GM19193 (cell line): ENCODE data around the gene SLC35F3.

Source experiments
- POLR2A ChIP-seq: IDR thresholded peaks from 4 replicates; pipeline ENCODE4 v1.6.1; 2011; ENCODE audit not compliant: insufficient read depth, insufficient read length; ENCODE audit errors: extremely low read depth

SLC35F3 gene

DNA sequence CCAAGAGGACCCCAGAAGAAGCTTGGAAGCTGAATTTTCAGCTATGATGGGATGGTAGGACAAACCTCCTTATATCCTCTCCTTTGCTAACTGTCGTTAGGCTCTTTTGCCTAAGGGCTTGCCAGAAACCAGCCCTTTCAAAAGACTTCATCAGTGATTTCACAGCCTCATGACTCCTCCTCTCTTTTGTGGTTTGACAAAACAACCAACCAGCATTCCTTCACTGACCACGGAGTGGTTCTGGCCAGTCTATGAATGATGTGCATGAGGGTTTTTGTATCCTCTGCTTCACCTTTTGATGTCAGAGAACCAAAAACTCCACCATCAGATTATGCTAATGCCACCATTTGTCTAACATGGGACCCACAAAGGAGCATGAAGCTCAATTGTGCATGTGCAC is 351.9 kb downstream of the SLC35F3 start:
- no peak for TF ChIP-seq POLR2A

DNA sequence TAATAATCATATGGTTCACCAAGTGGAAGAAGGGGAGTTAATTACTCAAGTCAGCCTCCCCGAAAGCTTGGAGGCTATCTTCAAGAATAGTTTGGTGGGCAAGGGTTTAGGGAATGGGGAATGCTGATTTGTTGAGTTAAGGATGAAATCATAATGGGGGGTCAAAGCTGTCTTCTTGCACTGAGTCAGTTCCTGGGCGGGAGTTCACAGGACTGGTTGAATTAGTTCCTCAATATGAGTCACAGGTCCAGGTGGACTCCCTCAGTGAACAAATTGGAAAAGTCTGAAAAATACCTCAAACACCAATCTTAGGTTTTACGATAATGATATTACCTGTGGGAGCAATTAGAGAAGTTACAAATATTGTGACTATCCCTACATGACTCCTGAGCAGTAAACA is 353.6 kb downstream of the SLC35F3 start:
- TF ChIP-seq POLR2A: no peak

DNA sequence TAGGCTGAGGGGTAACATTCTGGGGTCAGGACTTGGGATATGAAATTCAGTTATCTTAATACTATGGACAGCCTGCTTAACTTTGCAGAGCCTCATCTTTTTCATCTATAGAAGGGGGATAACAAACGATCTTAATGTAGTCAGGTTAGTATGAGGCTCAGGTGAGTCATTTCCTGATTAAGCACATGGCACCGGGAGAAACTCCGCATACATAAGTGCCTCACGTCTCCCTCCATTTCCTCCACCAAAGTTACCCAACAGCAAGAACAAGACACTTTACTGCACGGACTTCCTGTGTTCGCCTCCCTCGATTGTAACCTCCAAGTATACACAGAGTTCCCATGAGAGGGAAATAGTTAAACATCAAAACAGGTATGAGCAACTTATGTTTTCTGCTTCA is 356.1 kb downstream of the SLC35F3 start:
- TF ChIP-seq POLR2A: no peak

- TF ChIP-seq POLR2A: no peak
Observed at GRCh38 chr1:234261545-234261944, 357.1 kb downstream of the SLC35F3 start.

DNA sequence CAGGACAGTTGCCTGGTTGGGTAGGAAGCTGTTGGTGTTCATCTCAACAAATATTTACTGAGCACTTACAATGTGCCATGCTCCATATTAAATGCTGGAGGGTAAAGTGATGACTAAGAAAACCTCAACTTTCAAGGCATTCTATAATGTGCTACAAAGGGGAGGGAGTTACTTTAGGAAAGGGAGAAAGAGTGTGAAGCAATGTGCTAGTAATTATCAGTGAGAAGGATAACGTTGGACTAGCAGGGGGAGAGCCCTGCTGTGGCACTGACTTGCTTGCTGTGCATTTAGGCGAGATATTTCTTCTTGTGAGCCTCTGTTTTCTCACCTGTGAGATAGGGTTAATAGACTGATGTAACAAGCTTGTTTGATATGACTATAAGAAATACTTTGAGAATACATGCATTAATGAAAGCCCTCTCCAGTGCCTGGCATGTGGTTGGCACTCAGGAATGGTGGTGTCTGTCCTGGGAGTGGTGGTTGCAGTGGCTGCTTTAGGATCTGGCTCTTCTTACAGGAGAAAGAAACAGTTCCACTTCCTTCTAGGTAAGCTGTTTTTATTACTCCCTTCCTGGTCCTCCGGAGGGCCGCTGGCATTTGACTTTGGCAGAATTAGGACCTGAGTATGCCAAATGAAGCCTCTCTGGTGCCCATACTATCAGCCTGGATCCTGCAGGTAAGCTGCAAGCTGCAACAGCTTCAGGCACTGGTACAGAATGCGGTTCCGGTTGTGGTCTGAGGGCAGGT is 357.7 kb downstream of the SLC35F3 start:
- no peak for TF ChIP-seq POLR2A

DNA sequence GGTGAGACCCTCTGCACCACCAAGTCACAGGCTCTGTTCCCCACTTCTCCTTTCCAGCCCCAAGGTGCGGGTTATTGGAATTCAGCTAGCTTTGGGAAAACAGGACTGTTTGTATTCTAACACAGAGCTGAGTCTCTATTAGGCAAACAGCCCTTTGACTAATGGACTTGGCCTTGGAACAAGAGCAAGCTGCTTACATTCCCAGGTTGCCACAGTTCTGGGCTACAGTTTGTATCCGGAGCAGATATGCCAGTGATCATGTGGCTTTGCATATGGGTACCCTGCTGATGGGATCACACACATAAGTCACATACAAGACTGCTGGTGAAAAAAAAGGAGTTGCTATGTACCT is 358.3 kb downstream of the SLC35F3 start:
- TF ChIP-seq POLR2A: no peak

GRCh38 chr1:234264832-234265231 is 360.4 kb downstream of the SLC35F3 start:
- TF ChIP-seq POLR2A: no peak

DNA sequence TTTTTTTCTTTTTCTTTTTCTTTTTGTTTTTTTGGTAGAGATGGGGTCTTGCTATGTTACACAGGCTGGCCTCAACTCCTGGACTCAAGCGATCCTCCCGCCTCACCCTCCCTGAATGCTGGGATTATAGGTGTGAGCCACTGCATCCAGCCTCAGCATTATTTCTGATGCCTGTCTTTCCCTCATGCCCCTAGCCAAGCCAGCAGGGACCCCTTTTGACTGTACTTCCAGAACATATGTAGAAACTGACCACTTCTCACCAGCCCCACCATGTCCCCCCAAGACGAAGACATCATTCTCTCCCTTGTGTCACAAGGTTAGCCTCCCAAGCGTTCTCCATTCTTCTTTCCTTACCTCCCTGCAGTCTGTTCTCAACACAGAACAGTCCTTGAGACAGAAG is 360.8 kb downstream of the SLC35F3 start:
- no peak for TF ChIP-seq POLR2A

DNA sequence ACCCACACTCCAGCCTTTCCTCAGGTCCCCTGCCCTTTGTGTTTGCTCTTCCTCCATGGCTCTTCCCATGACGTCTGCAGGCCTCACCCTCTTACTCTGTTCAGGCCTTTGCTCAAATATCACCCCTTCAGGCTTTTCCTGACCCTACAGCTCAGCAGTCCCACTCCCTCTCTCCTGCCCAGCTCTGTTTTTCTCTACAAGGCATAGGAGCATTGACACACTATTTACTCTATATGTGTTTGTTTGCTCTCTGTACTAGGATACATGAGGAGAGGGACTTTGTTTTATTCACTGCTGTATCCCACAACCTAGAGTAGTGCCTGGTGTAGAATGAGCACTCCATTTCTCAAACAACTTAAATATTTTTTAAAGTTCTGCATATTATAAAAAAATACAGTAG is 361.4 kb downstream of the SLC35F3 start:
- no peak for TF ChIP-seq POLR2A

- TF ChIP-seq POLR2A: no peak
Observed at GRCh38 chr1:234270093-234270492, 365.6 kb downstream of the SLC35F3 start.

GRCh38 chr1:234270581-234271242 is 366.2 kb downstream of the SLC35F3 start:
- no peak for TF ChIP-seq POLR2A

DNA sequence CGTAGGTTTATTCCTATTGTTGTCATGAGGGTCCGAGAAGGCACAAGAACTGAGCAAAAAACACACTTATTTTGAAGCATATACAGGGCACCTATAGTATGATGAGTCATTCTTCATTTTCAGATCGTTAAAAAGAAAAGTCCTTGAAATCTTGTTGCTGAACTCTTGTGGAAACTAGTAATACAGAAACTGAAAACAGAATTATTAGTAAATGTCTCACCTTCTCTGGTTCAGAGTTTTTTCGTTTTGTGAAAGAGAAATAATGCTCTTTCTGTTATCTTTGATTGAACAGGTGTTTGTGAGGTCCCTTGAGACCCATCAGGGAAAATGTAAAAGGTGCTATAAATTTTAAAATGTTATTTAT is 366.7 kb downstream of the SLC35F3 start:
- no peak for TF ChIP-seq POLR2A

DNA sequence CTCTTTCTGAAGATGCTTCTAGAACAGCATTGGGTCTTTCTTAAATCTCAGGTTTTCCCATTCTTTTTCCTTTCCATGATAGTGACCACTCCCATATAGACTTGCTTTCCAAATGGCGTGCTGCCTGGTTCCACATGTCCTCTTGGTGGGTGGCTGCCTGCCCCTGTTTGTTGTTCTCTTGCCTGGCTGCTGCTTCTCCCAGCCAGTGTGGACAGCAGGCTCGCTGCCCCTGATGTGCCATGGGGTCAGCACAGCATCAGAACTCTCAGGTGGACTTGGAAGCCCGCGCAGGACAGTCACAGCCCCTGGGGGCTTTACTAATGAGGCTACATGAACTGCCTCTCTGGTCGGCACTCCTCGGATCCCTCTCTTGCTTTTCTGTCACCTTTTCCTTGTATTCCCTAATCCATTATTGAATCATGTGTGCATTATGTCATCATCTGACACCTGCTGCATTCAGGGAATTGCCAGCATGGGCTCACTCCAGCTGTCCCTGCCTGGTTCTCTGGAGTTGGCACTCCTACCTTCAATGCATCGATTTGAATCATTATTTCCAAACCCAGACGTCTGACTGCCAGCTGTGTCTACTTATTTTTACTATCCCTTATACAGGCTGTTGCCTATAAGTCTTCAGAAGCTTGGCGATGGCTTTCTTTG is 368.3 kb downstream of the SLC35F3 start:
- no peak for TF ChIP-seq POLR2A

- no peak for TF ChIP-seq POLR2A
Observed at GRCh38 chr1:234273981-234274380, 369.5 kb downstream of the SLC35F3 start.

- TF ChIP-seq POLR2A: no peak
Observed at GRCh38 chr1:234276151-234276788, 371.8 kb downstream of the SLC35F3 start.
